Measurements from ENCODE around the gene UBB. TPM values are rescaled to one million over a fixed set of nuclear protein-coding genes. Genes with fewer than 3 reads are reported as not detected.

The UBB gene
- total RNA-seq, 1 experiment from 2014 or later, result 2,378 TPM

DNA sequence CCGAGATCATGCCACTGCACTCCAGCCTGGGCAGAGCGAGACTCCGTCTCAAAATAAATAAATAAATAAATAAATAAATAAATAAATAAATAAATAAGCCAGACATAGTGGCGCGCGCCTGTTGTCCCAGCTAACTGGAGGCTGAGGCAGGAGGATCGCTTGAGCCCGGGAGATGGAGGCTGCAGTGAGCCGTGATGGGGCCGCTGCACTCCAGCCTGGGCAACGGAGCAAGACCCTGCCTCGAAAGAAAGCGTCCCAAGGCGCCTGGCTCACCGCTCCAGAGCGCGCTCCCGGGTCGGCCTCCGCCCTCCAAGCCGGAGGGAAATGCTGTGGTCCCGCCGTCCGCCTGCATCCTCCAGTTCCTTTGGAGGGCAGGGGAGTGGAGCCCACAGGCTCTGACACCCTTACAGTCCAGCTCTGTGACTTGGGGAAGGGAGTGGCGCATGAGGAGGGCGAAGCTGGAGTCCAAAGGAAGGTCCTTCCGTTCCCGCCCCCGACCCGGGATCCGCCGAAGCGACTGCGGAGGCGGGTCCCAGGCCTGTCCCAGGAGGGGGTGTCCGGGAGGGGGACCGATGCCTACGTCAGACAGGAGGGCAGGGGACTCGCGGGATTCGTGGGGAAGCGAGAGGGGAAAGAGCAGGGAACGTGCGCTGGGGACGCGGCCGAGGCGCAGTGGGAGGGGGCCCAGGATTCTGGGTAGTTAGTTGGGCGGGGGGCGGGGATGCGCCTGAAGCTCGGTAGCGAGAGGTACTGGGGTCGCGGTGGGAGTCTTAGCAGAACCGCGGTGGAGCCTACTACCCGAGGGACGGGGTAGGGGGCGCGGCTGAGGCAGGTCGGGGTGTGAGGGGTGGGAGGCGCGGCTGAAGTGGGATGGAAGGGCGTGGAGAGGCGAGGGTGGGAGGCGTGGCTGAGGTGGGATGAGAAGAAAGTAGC lies 26.1 kb downstream of the UBB start:
- no peak overlapping the region for H3K27ac ChIP-seq (ENCODE audit: low read depth, low read length)
- CTCF ChIA-PET, result no interaction called here
- no peaks in the 10 kb centered on the region for H3K27me3 ChIP-seq (ENCODE audit: insufficient read depth, low read length)
- H3K4me3 ChIP-seq (replicated peaks in 1 of 2; ENCODE audit: low read depth in 1 of 2, low read length in 2 of 2), result no peak overlapping the region
- no peak for ATAC-seq
- H3K4me2 ChIP-seq (ENCODE audit: low read length), result no peak overlapping the region
- POLR2A ChIA-PET, result interaction anchor here (0.9 kb wide), 1 partner anchor 31 kb away, joined by 3 read pairs; no protein-coding TSS in a partner anchor
- H2AFZ ChIP-seq (ENCODE audit: low read depth, low read length, poor library complexity, severe bottlenecking), result no peak overlapping the region
- TF ChIP-seq ZFX (IDR thresholded peaks at IDR 0.05) (no peak), CEBPB (IDR thresholded peaks at IDR 0.05; ENCODE audit: low read depth) (no peak), FOSL1 (IDR thresholded peaks at IDR 0.05; ENCODE audit: low read depth) (no peak), TCF7L2 (IDR thresholded peaks at IDR 0.05; ENCODE audit: borderline replicate concordance, extremely low read depth, insufficient read depth, insufficient read length) (no peak), RAD21 (IDR thresholded peaks at IDR 0.05; ENCODE audit: low read depth) (no peak), ZNF274 (IDR thresholded peaks at IDR 0.05; ENCODE audit: low read depth, low read length) (no peak), SP1 (IDR thresholded peaks at IDR 0.05; ENCODE audit: low read depth) (no peak)
- TF ChIP-seq, protein P1, sequence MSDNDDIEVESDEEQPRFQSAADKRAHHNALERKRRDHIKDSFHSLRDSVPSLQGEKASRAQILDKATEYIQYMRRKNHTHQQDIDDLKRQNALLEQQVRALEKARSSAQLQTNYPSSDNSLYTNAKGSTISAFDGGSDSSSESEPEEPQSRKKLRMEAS (IDR thresholded peaks at IDR 0.05), result no peak
- BruUV-seq (replicated peaks), result no TSS peak
- no peaks in the 10 kb centered on the region for H4K20me1 ChIP-seq (ENCODE audit: insufficient read depth)
- intact Hi-C loops (cut with micrococcal nuclease), result no loop called here
- H3K9me3 ChIP-seq (ENCODE audit: control insufficient read depth in 1 of 2, insufficient read depth in 1 of 2, low read depth in 1 of 2, low read length in 2 of 2), result no peaks in the 10 kb centered on the region
- DNase-seq (ENCODE audit: low read depth, low spot score), result no peak
- H3K9me2 ChIP-seq (ENCODE audit: insufficient read depth), result no peaks in the 10 kb centered on the region
- RAD21 ChIA-PET (ENCODE audit: low non-redundant PET in 1 of 2, low total read pairs in 2 of 2, uncharacterized antibody in 2 of 2, unreplicated experiment in 2 of 2), result no interaction called here
- H3K79me2 ChIP-seq (ENCODE audit: insufficient read depth, low read length), result no peaks in the 10 kb centered on the region
- no peaks in the 10 kb centered on the region for H3K36me3 ChIP-seq (ENCODE audit: control insufficient read depth in 1 of 2, insufficient read depth in 2 of 2, low read length in 2 of 2)
- no peak overlapping the region for H3K9ac ChIP-seq (ENCODE audit: low read length)
- H3K4me1 ChIP-seq (ENCODE audit: control insufficient read depth in 1 of 2, insufficient read depth in 2 of 2, low read length in 2 of 2), result peaks cover 0 to 3% of the 10 kb centered on the region in 2 experiments; a peak in 1 of 4 replicates
